ENCODE data around the gene TOX3.

DNA sequence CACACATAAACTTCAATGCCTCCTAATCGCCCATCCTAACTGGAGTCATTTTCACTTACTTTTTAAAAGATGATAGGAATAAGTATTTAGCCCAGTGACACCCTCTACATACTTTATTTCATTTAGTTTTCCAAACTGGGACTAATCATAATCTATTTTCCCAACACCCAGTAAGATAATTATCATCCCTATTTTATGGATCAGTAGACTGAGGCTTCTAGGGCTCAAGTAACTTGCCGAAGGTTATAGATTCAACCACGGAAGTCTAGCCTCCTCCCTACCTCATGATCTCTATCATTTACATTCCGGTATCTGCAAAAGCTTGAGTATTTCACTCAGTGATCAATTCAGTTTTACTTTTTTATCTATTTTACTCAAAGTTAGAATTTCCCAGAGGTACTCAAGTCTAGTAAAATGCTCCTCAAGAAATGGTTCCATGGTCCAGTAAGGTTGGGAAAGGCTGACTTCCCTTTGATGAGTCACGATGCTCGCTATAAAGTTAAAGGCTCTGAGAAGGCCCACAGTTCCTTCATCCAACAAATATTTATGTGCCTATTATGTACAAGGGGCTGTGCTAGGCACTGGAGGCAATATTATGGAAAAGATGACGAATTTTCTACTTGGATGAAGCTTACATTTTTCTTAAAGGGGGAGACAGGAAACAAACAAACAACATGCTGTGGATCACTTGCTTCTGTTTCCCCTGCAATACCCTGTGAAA lies 75.1 kb downstream of the TOX3 start:
- no peak for TF ChIP-seq POLR2A (IDR thresholded peaks at IDR 0.05)
- TF ChIP-seq, protein P1, sequence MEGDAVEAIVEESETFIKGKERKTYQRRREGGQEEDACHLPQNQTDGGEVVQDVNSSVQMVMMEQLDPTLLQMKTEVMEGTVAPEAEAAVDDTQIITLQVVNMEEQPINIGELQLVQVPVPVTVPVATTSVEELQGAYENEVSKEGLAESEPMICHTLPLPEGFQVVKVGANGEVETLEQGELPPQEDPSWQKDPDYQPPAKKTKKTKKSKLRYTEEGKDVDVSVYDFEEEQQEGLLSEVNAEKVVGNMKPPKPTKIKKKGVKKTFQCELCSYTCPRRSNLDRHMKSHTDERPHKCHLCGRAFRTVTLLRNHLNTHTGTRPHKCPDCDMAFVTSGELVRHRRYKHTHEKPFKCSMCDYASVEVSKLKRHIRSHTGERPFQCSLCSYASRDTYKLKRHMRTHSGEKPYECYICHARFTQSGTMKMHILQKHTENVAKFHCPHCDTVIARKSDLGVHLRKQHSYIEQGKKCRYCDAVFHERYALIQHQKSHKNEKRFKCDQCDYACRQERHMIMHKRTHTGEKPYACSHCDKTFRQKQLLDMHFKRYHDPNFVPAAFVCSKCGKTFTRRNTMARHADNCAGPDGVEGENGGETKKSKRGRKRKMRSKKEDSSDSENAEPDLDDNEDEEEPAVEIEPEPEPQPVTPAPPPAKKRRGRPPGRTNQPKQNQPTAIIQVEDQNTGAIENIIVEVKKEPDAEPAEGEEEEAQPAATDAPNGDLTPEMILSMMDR (IDR thresholded peaks at IDR 0.05) = no peak
